ENCODE results near the gene NTM. TPM values are rescaled to one million over a fixed set of nuclear protein-coding genes. Genes with fewer than 3 reads are reported as not detected.

NTM gene
- total and polyA plus RNA-seq, 12 donors = 0.26 to 11.5 (median 4.0) TPM

DNA sequence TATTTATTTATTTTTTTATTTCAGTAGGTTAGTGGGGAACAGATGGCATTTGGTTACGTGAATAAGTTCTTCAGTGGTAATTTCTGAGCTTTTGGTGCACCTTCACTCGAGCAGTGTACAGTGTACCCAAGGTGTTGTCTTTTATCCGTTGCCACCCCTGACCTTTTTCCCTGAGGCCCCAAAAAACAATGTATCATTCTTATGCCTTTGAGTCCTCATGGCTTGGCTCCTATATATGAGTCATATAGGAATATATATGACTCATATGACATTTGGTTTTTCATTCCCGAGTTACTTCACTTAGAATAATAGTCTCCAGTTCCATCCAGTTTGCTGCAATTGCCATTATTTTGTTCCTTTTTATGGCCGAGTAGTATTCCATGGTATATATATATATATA is 763.9 kb downstream of the NTM start:
- DNase-seq = no peak
- WGBS, 4 donors = 74 to 82% (median 78%) methylated on average over 5 of the region's 5 CpGs
- TF ChIP-seq, protein P1, sequence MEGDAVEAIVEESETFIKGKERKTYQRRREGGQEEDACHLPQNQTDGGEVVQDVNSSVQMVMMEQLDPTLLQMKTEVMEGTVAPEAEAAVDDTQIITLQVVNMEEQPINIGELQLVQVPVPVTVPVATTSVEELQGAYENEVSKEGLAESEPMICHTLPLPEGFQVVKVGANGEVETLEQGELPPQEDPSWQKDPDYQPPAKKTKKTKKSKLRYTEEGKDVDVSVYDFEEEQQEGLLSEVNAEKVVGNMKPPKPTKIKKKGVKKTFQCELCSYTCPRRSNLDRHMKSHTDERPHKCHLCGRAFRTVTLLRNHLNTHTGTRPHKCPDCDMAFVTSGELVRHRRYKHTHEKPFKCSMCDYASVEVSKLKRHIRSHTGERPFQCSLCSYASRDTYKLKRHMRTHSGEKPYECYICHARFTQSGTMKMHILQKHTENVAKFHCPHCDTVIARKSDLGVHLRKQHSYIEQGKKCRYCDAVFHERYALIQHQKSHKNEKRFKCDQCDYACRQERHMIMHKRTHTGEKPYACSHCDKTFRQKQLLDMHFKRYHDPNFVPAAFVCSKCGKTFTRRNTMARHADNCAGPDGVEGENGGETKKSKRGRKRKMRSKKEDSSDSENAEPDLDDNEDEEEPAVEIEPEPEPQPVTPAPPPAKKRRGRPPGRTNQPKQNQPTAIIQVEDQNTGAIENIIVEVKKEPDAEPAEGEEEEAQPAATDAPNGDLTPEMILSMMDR (IDR thresholded peaks at IDR 0.05) = no peak
- TF ChIP-seq POLR2A (IDR thresholded peaks at IDR 0.05) = no peak

DNA sequence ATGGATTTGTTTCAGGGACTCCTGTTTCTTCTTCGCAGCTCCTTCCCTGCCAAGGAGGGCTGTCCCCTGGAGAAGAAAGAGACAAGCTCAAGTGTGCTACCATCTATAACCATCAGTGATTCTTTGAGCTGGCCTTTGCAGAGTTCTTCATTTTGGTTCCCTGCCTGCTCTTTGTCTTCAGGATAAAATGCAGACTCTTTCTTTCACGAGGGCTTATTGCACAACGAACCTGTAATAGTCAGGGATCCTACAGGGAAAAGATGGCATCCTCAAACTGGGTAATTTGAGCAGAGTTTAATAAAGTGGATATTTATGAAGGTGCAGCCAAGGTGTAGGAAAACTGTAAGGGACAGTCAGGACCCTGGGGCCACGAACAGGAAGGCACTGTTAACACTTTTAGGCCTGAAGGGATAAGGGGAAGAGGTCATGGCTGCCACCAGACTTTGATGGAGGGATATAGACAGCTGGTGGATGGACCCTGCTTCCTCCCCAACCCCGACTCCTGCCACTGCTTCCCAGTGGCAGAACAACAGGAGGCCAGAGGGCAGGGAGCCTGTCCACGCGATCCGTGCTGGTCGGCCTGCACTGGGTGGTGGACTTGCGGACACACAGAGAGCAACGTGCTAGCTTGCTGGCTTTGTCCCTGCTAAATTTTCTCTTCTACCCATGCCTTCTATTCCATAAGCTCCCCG is 767.0 kb downstream of the NTM start:
- no peaks in the 10 kb centered on the region for H3K36me3 ChIP-seq (replicated peaks in 1 of 2)
- intact Hi-C loops (cut with DNase I) = no loop called here
- no peaks in the 10 kb centered on the region for H3K9me3 ChIP-seq (replicated peaks in 1 of 3)
- H3K27ac ChIP-seq = peak overlapping the region in 1 of 5 donors; percentile 16
- WGBS, 4 donors = 89 to 93% (median 92%) methylated on average over 12 of the region's 12 CpGs
- TF ChIP-seq, protein P1 (IDR thresholded peaks at IDR 0.05) = no peak
- H3K4me1 ChIP-seq (replicated peaks in 1 of 2) = no peaks in the 10 kb centered on the region
- no peak for DNase-seq
- no peaks in the 10 kb centered on the region for H3K27me3 ChIP-seq
- H3K4me3 ChIP-seq = no peak overlapping the region

More for the DNA sequence above, 763.9 kb downstream of the NTM start:
- H3K27me3 ChIP-seq = no peaks in the 10 kb centered on the region
- no peak overlapping the region for H3K4me3 ChIP-seq
- no peaks in the 10 kb centered on the region for H3K36me3 ChIP-seq (replicated peaks in 1 of 2)
- intact Hi-C loops (cut with DNase I) = no loop called here
- H3K4me1 ChIP-seq (replicated peaks in 1 of 2) = no peaks in the 10 kb centered on the region
- no peaks in the 10 kb centered on the region for H3K9me3 ChIP-seq (replicated peaks in 1 of 3)
- H3K27ac ChIP-seq = no peak overlapping the region

DNA sequence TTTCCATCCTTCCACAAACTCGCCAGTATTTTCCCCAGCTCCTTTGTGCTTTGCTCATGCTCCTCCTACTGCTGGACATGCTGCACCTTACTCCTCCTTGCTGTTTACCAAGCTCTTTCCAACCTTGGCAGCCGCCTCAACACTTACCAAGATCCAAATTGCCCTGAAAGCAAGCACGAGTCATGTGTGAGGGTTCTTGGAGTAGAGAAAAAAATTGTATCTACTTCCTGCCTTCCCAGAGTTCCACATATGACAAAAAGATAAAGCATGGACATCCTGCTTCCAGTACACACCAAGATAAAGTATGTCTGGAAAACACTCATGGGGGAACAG is 767.5 kb downstream of the NTM start:
- no peak for DNase-seq
- H3K27me3 ChIP-seq = no peaks in the 10 kb centered on the region
- intact Hi-C loops (cut with DNase I) = no loop called here
- no peaks in the 10 kb centered on the region for H3K9me3 ChIP-seq (replicated peaks in 1 of 3)
- H3K4me1 ChIP-seq (replicated peaks in 1 of 2) = no peaks in the 10 kb centered on the region
- WGBS, 4 donors = 62 to 74% (median 71%) methylated on average over 3 of the region's 3 CpGs
- TF ChIP-seq POLR2A (IDR thresholded peaks at IDR 0.05) = no peak
- TF ChIP-seq, protein P1 (IDR thresholded peaks at IDR 0.05) = no peak
- H3K4me3 ChIP-seq = no peak overlapping the region
- H3K27ac ChIP-seq = no peak overlapping the region
- no peaks in the 10 kb centered on the region for H3K36me3 ChIP-seq (replicated peaks in 1 of 2)

GRCh38 chr11:132139181-132139580 is 768.8 kb downstream of the NTM start:
- H3K9me3 ChIP-seq (replicated peaks in 1 of 3) = no peaks in the 10 kb centered on the region
- no peaks in the 10 kb centered on the region for H3K27me3 ChIP-seq
- H3K36me3 ChIP-seq (replicated peaks in 1 of 2) = no peaks in the 10 kb centered on the region
- intact Hi-C loops (cut with DNase I) = no loop called here
- 70 to 93% (median 88%) methylated on average over 2 of the region's 2 CpGs for WGBS, 4 donors
- no peak overlapping the region for H3K4me3 ChIP-seq
- H3K4me1 ChIP-seq (replicated peaks in 1 of 2) = no peaks in the 10 kb centered on the region
- TF ChIP-seq, protein P1 (IDR thresholded peaks at IDR 0.05) = no peak
- no peak for TF ChIP-seq POLR2A (IDR thresholded peaks at IDR 0.05)
- DNase-seq = no peak
- no peak overlapping the region for H3K27ac ChIP-seq

Data from adrenal gland (tissue), 12 donors.